ENCODE data around the gene TNS3. TPM values are rescaled to one million over a fixed set of nuclear protein-coding genes. Genes with fewer than 3 reads are reported as not detected.

TNS3 gene
- total and polyA plus RNA-seq, 5 donors from 2014 or later, result 1.4 TPM; not detected in 4

- peaks cover 0 to 3% (median 0%) of the 10 kb centered on the region in 7 donors for H3K9me3 Mint-ChIP-seq
- H3K27me3 Mint-ChIP-seq, result peaks cover 4% of the 10 kb centered on the region
- ATAC-seq (ENCODE audit: low read depth in 2 of 2), result no peak
Observed at GRCh38 chr7:47244692-47245091, 337.2 kb downstream of the TNS3 start.

GRCh38 chr7:47241112-47242065, 340.5 kb downstream of the TNS3 start:
- ATAC-seq (ENCODE audit: low read depth in 2 of 2) (no peak), DNase-seq (no peak)
- peaks cover 4% of the 10 kb centered on the region for H3K27me3 Mint-ChIP-seq
- Histone ChIP-seq H3K4me1 (ENCODE audit: control insufficient read depth, insufficient read depth, low read length, poor library complexity, severe bottlenecking) (no peaks in the 10 kb centered on the region), H3K9me3 (ENCODE audit: control insufficient read depth in 2 of 2, low read length in 2 of 2) (no peaks in the 10 kb centered on the region), H3K36me3 (ENCODE audit: control insufficient read depth, insufficient read depth, low read length) (no peaks in the 10 kb centered on the region), H3K27ac (ENCODE audit: insufficient read depth, low read length, poor library complexity, severe bottlenecking) (no peak overlapping the region), H3K4me3 (ENCODE audit: low read depth, low read length) (no peak overlapping the region), H3K27me3 (ENCODE audit: control insufficient read depth, insufficient read depth, low read length) (no peaks in the 10 kb centered on the region)
- H3K4me1 Mint-ChIP-seq, result no peaks in the 10 kb centered on the region
- H3K4me3 Mint-ChIP-seq, result no peak overlapping the region
- H3K36me3 Mint-ChIP-seq, result no peaks in the 10 kb centered on the region
- peaks cover 0 to 1% (median 0%) of the 10 kb centered on the region in 7 donors for H3K9me3 Mint-ChIP-seq
- H3K27ac Mint-ChIP-seq, result no peak overlapping the region

More at GRCh38 chr7:47244692-47245091, 337.2 kb downstream of the TNS3 start:
- H3K36me3 Mint-ChIP-seq, result no peaks in the 10 kb centered on the region
- H3K9me3 ChIP-seq (ENCODE audit: control insufficient read depth in 2 of 2, low read length in 2 of 2), result no peaks in the 10 kb centered on the region
- H3K27me3 ChIP-seq (ENCODE audit: control insufficient read depth, insufficient read depth, low read length), result no peaks in the 10 kb centered on the region
- no peaks in the 10 kb centered on the region for H3K4me1 ChIP-seq (ENCODE audit: control insufficient read depth, insufficient read depth, low read length, poor library complexity, severe bottlenecking)
- no peak overlapping the region for H3K4me3 Mint-ChIP-seq
- H3K27ac Mint-ChIP-seq, result no peak overlapping the region
- H3K4me1 Mint-ChIP-seq, result no peaks in the 10 kb centered on the region
- H3K36me3 ChIP-seq (ENCODE audit: control insufficient read depth, insufficient read depth, low read length), result no peaks in the 10 kb centered on the region
- no peak overlapping the region for H3K4me3 ChIP-seq (ENCODE audit: low read depth, low read length)
- DNase-seq, result no peak
- no peak overlapping the region for H3K27ac ChIP-seq (ENCODE audit: insufficient read depth, low read length, poor library complexity, severe bottlenecking)

DNA sequence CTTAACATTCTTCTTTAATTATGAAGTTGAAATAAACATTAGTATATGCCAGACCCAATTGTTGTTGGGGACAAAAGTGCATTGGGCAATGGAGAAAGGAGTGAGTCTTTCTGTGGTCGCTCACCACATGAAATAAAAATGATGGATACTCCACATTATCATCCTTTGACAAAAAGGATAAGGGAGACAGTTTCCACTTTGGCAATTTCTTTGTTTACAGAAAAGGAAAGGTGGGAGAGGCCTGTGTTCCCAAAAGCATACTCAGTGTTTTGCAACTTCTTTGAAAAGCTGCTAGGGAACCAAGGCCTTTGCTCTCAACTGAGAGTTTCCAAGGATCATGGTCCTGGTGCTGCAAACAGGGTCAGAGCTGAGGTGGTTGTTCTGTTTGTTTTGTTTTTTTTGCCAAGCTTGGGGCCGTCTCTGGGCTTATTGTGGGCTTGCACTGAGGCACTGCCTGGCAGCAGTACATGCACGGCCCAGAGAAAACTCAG, 341.9 kb downstream of the TNS3 start:
- Mint-ChIP-seq H3K9me3 (peaks cover 0 to 1% (median 0%) of the 10 kb centered on the region in 7 donors), H3K4me3 (no peak overlapping the region), H3K36me3 (no peaks in the 10 kb centered on the region), H3K27me3 (peaks cover 2% of the 10 kb centered on the region), H3K4me1 (no peaks in the 10 kb centered on the region), H3K27ac (no peak overlapping the region)
- H3K9me3 ChIP-seq (ENCODE audit: control insufficient read depth in 2 of 2, low read length in 2 of 2), result no peaks in the 10 kb centered on the region
- H3K36me3 ChIP-seq (ENCODE audit: control insufficient read depth, insufficient read depth, low read length), result no peaks in the 10 kb centered on the region
- ATAC-seq (ENCODE audit: low read depth in 2 of 2) (no peak), DNase-seq (no peak)
- H3K4me3 ChIP-seq (ENCODE audit: low read depth, low read length), result no peak overlapping the region
- H3K4me1 ChIP-seq (ENCODE audit: control insufficient read depth, insufficient read depth, low read length, poor library complexity, severe bottlenecking), result no peaks in the 10 kb centered on the region
- no peaks in the 10 kb centered on the region for H3K27me3 ChIP-seq (ENCODE audit: control insufficient read depth, insufficient read depth, low read length)
- no peak overlapping the region for H3K27ac ChIP-seq (ENCODE audit: insufficient read depth, low read length, poor library complexity, severe bottlenecking)

- no peaks in the 10 kb centered on the region for H3K36me3 ChIP-seq (ENCODE audit: control insufficient read depth, insufficient read depth, low read length)
- Mint-ChIP-seq H3K4me3 (no peak overlapping the region), H3K4me1 (no peaks in the 10 kb centered on the region), H3K9me3 (peaks cover 0 to 1% (median 0%) of the 10 kb centered on the region in 7 donors), H3K27ac (no peak overlapping the region), H3K27me3 (no peaks in the 10 kb centered on the region), H3K36me3 (no peaks in the 10 kb centered on the region)
- H3K27ac ChIP-seq (ENCODE audit: insufficient read depth, low read length, poor library complexity, severe bottlenecking), result no peak overlapping the region
- H3K27me3 ChIP-seq (ENCODE audit: control insufficient read depth, insufficient read depth, low read length), result no peaks in the 10 kb centered on the region
- no peaks in the 10 kb centered on the region for H3K4me1 ChIP-seq (ENCODE audit: control insufficient read depth, insufficient read depth, low read length, poor library complexity, severe bottlenecking)
- DNase-seq, result no peak
- no peak overlapping the region for H3K4me3 ChIP-seq (ENCODE audit: low read depth, low read length)
- no peaks in the 10 kb centered on the region for H3K9me3 ChIP-seq (ENCODE audit: control insufficient read depth in 2 of 2, low read length in 2 of 2)
- no peak for ATAC-seq (ENCODE audit: low read depth in 2 of 2)
Observed at GRCh38 chr7:47239034-47239433, 342.9 kb downstream of the TNS3 start.

DNA sequence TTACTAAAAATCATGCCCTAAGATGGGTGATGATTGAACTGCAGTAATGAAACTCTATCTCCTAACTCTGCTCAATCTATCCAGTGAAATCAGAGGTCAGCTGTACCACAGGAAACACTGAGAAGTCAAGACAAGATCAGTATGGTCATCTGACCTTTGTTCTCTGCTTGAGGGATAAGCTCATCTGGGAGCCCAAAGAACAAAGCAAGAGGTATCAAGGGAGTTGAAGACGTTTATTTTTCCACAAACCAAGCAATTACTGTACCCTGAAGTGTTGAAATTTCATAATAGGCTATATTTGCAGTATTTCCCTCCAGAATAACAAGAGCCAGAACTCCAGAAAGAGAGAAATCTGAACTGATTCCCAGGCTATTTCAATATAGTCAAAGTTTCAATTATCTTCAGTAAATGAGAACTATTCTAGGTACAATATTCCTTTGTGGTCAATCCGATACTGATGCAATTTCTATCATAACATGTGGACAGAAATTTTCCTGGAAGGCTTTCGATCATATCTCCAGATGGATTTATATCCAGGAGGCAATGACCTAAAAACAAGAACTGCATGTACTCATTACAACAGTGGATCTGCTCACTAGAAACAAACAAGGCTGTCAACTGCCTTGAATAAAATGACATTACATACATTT, 345.3 kb downstream of the TNS3 start:
- Histone ChIP-seq H3K9me3 (ENCODE audit: control insufficient read depth in 2 of 2, low read length in 2 of 2) (no peaks in the 10 kb centered on the region), H3K36me3 (ENCODE audit: control insufficient read depth, insufficient read depth, low read length) (no peaks in the 10 kb centered on the region), H3K27ac (ENCODE audit: insufficient read depth, low read length, poor library complexity, severe bottlenecking) (no peak overlapping the region), H3K27me3 (ENCODE audit: control insufficient read depth, insufficient read depth, low read length) (no peaks in the 10 kb centered on the region), H3K4me3 (ENCODE audit: low read depth, low read length) (no peak overlapping the region), H3K4me1 (ENCODE audit: control insufficient read depth, insufficient read depth, low read length, poor library complexity, severe bottlenecking) (no peaks in the 10 kb centered on the region)
- Mint-ChIP-seq H3K9me3 (no peaks in the 10 kb centered on the region), H3K27me3 (peaks cover 5% of the 10 kb centered on the region), H3K4me1 (no peaks in the 10 kb centered on the region), H3K36me3 (no peaks in the 10 kb centered on the region), H3K27ac (no peak overlapping the region), H3K4me3 (no peak overlapping the region)
- ATAC-seq (ENCODE audit: low read depth in 2 of 2) (no peak), DNase-seq (no peak)

- ATAC-seq (ENCODE audit: low read depth in 2 of 2) (no peak), DNase-seq (no peak)
- Histone ChIP-seq H3K27me3 (ENCODE audit: control insufficient read depth, insufficient read depth, low read length) (no peaks in the 10 kb centered on the region), H3K36me3 (ENCODE audit: control insufficient read depth, insufficient read depth, low read length) (no peaks in the 10 kb centered on the region), H3K9me3 (ENCODE audit: control insufficient read depth in 2 of 2, low read length in 2 of 2) (no peaks in the 10 kb centered on the region), H3K4me3 (ENCODE audit: low read depth, low read length) (no peak overlapping the region), H3K27ac (ENCODE audit: insufficient read depth, low read length, poor library complexity, severe bottlenecking) (no peak overlapping the region), H3K4me1 (ENCODE audit: control insufficient read depth, insufficient read depth, low read length, poor library complexity, severe bottlenecking) (no peaks in the 10 kb centered on the region)
- Mint-ChIP-seq H3K27ac (no peak overlapping the region), H3K9me3 (peaks cover 0 to under 1% (median 0%) of the 10 kb centered on the region in 7 donors), H3K36me3 (no peaks in the 10 kb centered on the region), H3K4me3 (no peak overlapping the region), H3K4me1 (no peaks in the 10 kb centered on the region), H3K27me3 (peaks cover 5% of the 10 kb centered on the region)
Observed at GRCh38 chr7:47233996-47234395, 347.9 kb downstream of the TNS3 start.

DNA sequence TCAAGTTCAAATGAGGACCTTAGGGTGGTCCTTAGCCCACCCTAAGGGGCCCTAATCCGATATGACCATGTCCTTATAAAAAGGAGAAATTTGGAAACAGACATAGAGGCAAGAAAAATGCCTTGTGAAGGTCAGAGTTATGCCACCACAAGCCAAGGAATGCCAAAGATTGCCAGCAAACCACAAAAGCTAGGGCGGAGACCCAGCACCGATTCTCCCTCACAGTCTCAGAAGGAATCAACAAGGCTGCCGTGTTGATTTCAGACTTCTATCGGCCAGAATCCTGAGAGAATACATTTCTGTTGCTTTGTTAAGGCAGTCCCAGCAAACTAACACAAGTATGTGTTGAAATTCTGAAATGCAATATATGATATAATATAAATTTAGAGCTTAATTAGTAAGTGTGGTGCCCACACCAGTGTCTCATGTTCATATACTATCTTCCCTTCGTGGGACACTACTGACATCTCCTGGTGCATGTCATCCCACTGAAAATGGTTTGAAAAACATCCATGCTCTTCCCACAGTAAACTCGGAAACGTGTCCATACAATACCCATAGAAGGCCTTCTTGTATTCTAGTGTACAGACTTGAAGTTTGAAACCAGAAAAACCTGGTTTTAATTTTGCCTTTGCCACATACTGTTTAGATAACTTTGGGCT, 349.0 kb downstream of the TNS3 start:
- no peak overlapping the region for H3K27ac Mint-ChIP-seq
- no peaks in the 10 kb centered on the region for H3K4me1 ChIP-seq (ENCODE audit: control insufficient read depth, insufficient read depth, low read length, poor library complexity, severe bottlenecking)
- H3K36me3 Mint-ChIP-seq, result no peaks in the 10 kb centered on the region
- peaks cover 0 to 2% (median 0%) of the 10 kb centered on the region in 7 donors for H3K9me3 Mint-ChIP-seq
- DNase-seq, result no peak
- no peak overlapping the region for H3K27ac ChIP-seq (ENCODE audit: insufficient read depth, low read length, poor library complexity, severe bottlenecking)
- H3K27me3 Mint-ChIP-seq, result peaks cover 5% of the 10 kb centered on the region
- ATAC-seq (ENCODE audit: low read depth in 2 of 2), result no peak
- no peaks in the 10 kb centered on the region for H3K27me3 ChIP-seq (ENCODE audit: control insufficient read depth, insufficient read depth, low read length)
- no peaks in the 10 kb centered on the region for H3K36me3 ChIP-seq (ENCODE audit: control insufficient read depth, insufficient read depth, low read length)
- H3K4me3 Mint-ChIP-seq, result no peak overlapping the region
- no peak overlapping the region for H3K4me3 ChIP-seq (ENCODE audit: low read depth, low read length)
- no peaks in the 10 kb centered on the region for H3K4me1 Mint-ChIP-seq
- H3K9me3 ChIP-seq (ENCODE audit: control insufficient read depth in 2 of 2, low read length in 2 of 2), result no peaks in the 10 kb centered on the region

Data from CD4-positive, CD25-positive, alpha-beta regulatory T cell (primary cell).